ENCODE data around the gene CMIP.
"Not testable (repeated sequence)": the region's sequence is repeated elsewhere in the genome, so short reads cannot be mapped to it uniquely, and the experiment has no call there.

CMIP gene

GRCh38 chr16:81421536-81421935 lies 23.1 kb upstream of the CMIP start:
- no peak for DNase-seq (ENCODE audit: low spot score)

- DNase-seq (ENCODE audit: low spot score) = not testable (repeated sequence)
Measured at GRCh38 chr16:81422153-81422552, 22.5 kb upstream of the CMIP start.

DNA sequence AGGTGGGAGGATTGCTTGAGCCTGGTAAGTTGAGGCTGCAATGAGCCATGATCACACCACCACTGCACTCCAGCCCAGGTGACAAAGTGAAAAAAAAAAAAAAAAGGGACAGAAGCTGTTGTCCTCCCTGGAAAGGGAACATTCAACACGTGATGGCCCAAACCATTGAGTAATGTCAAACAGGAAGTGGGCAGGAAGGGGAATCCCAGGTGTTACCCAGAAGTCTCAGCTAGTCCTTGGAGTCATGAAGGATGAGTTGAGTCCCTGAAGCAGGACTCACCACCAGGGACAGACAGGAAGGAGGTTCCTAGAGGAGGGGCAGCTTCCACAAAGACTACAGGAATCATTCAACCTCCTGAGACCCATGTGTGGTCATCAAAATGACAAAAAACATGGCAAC lies 19.8 kb upstream of the CMIP start:
- no peak for DNase-seq (ENCODE audit: low spot score)

GRCh38 chr16:81427219-81427618 lies 17.4 kb upstream of the CMIP start:
- no peak for DNase-seq (ENCODE audit: low spot score)

- DNase-seq (ENCODE audit: low spot score) = peak; percentile 38
Measured at GRCh38 chr16:81429045-81429521, 15.5 kb upstream of the CMIP start.

- DNase-seq (ENCODE audit: low spot score) = no peak
Measured at GRCh38 chr16:81431554-81432353, 12.9 kb upstream of the CMIP start.

GRCh38 chr16:81432937-81433557 lies 11.6 kb upstream of the CMIP start:
- DNase-seq (ENCODE audit: low spot score) = no peak

DNA sequence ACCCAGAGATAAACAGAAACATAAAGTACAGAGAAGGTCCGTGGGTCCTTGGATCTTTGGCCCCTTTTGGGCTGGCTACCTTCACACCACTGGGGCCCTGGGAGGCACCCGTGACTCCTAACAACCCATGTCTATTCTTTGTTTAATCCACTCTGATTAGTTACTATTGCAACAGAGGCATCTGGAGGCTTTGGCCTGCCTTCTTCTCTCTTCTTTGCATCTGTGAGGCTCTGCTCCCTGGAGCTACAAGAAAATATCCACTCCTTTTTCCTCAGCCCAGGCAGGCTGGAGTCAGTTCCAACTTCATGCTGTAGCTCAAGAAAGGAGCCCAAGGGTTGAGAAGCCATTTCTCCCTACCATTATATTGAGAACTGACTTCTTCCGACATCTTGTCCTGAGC lies 9.5 kb upstream of the CMIP start:
- DNase-seq (ENCODE audit: low spot score) = no peak

DNA sequence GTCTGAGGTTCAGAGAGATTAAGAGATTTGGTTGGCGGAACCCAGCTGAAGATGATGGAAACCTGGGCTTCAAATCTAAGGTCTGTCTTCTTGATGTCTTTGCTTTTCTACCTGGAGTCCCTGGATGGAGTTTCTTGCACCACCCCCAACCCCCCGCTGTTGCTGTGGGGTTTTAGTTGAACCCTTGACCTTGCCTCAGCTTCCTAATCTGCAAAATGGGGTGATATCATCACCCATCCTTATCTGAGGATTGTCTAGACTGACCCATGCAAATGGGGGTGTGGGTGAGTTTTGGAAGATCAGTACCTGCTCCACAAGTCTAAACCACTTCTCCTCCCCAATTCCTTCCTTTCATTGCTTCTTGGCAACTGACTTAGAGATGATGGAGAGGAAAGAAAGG lies 9.0 kb upstream of the CMIP start:
- DNase-seq (ENCODE audit: low spot score) = no peak

DNA sequence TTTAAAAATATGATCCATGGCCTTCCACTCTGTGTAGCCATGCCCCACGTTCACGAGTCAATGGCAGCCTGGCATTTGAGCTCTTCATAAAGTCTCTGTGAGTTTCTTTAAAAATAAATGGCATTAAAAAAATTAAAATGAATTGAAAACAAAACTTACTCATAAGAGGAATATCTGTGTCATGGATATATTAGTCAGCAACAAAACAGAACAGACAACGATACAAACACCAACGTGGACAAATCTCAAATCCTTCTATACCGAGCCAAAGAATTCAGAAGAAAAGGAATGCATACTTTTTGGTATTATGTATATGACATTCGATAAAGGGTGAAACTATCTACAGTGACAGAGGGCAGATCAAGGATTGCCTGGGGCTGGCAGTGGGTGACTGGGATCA lies 8.2 kb upstream of the CMIP start:
- DNase-seq (ENCODE audit: low spot score) = no peak

- DNase-seq (ENCODE audit: low spot score) = no peak
Measured at GRCh38 chr16:81437865-81438264, 6.7 kb upstream of the CMIP start.

GRCh38 chr16:81440888-81441761 lies 3.5 kb upstream of the CMIP start:
- no peak for DNase-seq (ENCODE audit: low spot score)

DNA sequence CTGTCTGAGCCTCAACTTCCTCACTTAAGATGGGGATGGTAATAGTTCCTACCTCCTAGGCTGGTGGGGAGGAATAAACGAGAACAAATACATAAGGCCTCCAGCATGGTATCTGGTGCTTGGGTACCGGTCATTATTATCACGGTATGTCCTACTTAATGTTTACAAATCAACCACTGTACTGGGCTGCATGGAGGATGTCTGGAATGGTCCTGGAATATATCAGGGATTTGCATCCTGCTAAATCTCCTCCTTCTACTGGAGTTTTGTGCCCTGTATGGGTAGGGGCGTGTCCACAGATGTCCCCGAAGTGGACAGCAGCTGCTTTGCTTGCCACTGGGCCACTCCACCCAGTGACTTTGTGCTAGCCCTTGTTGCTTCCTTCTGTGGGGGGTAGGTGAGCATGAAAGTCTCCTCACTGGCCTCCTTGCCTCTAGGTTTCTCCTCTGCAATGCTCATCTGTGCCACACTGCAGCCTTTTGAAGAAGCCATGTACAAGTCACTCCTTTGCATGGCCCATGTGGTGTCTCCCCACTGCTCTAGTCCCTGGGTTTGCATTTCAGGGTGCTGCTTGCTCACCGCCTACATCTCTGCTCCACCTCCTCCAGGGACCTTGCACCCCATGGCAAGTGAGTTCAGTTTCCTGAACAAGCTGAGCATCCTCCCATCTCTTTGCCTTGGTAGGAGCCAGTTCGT lies 2.2 kb upstream of the CMIP start:
- no peak for DNase-seq (ENCODE audit: low spot score)

DNA sequence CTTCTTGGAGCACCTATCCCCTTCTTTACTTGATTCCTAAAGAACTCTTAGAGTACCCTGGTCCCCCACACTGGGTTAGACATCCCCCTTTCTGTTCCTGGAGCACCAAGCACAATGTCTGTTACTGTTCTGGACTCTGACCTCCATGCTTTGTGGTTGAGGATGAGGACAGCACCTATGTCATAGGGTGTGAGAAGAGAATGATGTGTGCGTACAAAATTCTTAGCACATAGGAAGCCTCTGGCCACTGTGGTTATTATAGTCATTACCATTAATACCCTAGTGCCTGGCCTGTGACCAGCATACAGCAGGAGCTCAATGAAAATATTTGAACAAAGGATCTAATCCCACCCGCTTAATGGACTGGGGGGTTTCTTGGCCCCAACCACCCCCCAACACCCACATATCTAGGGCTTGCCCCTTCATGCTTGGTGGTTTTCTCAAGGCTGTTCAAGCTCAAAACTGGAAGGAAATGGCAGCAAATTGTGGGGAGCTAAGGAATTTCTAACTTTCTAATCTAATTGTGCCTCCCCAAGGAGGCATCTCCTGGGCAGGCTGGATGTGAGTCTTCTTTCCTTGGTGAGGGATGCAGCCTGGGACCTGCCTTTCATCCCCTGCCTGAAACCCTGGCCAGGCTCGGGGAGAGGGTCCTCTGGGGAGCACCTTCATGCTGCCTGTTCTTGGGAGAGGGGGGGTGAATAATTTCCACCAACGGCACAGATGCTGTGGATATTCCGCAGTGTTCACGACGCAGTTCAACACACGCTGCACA lies 1.5 kb upstream of the CMIP start:
- no peak for DNase-seq (ENCODE audit: low spot score)

- DNase-seq (ENCODE audit: low spot score) = no peak
Measured at GRCh38 chr16:81443688-81444447, 740 bp upstream of the CMIP start.

GRCh38 chr16:81445143-81445961 lies 744 bp downstream of the CMIP start:
- peak; percentile 49 for DNase-seq (ENCODE audit: low spot score)

DNA sequence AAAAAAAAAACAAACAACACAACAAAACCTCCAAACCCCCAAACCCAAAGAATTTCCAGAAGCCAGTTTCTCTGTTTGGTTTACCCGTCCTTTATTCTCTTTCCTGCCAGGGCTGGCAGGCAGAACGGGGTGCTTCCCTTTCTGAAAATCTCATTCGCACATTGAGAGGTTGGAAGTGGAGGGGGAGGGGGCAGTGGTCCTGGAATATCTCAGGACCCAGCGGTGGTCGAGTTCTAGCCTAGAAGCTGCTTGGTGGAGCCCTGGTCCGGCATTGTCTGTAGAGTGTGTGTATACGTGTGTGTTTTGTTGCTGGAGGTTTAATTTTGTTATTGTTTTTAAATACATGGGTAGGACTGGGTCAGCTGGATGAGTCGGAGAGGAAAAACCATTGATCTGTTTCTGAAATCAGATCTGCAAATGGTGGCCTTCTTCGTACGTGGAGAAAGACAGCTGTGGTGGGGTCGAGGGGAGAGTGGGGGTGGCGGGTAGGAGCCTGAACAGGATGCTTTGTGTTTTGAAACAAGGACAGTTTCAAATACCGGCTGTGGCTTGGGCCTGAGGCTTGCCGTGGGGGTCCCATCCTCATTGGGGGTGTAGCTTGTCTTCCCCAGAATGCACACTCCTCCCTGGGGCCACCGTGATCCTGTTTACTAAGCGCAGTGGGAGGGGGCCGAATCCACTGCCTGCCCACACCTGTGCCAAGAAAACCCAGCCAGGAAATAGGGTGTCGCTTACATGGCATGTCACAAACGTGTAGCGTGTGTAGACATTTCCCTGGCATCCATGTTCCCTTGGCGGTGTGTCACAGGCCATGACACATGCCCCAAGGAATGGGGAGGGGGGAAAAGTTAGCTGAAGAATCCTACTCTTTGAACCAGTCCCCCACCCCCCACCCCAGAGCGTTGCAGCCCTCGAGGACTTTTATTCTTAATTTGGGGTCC lies 1.6 kb downstream of the CMIP start:
- DNase-seq (ENCODE audit: low spot score) = no peak

DNA sequence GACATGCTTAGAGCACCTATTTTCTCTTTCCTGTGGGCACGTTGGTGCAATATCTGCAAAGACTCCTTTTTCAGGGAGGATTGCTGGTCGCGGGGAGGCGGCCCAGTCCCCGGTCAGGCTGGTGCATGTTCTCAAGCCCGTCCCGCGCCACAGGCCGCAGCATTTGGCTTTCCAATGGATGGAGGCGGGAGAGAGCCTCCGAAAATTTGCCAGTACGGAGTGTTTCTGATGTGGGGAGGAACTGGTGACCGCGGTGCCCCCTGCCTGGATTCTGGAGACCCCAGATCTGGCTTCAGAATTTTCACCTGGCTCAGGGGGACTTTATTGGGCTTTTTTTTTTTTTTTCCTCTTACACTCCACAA lies 2.3 kb downstream of the CMIP start:
- no peak for DNase-seq (ENCODE audit: low spot score)
